Lower lobe of right lung (tissue), 2 donors: ENCODE results near the gene CTNNBL1. TPM values are rescaled to one million over a fixed set of nuclear protein-coding genes. Genes with fewer than 3 reads are reported as not detected.

Source experiments
- ATAC-seq, 2 donors: fragments of 200-7000 bp; cut with Tn5 transposase; one replicate each; pipeline ENCODE4 v1.9.1; 2020 to 2022; ENCODE audit warnings: mild to moderate bottlenecking in 2 of 2, moderate library complexity in 2 of 2
- DNase-seq: peaks from one replicate; pipeline ENCODE4 v3.0.0-alpha.2; 2020
- H3K27ac ChIP-seq: fragments of 200-600 bp; one replicate; pipeline ENCODE4 v1.8.0; 2022
- H3K27me3 ChIP-seq: fragments of 200-600 bp; one replicate; pipeline ENCODE4 v1.8.0; 2022; ENCODE audit warnings: low read depth
- H3K36me3 ChIP-seq: fragments of 200-600 bp; one replicate; pipeline ENCODE4 v1.8.0; 2022; ENCODE audit warnings: mild to moderate bottlenecking
- H3K4me1 ChIP-seq: fragments of 200-600 bp; one replicate; pipeline ENCODE4 v1.8.0; 2022
- H3K4me3 ChIP-seq: fragments of 200-600 bp; one replicate; pipeline ENCODE4 v1.8.0; 2022; ENCODE audit warnings: mild to moderate bottlenecking
- H3K9me3 ChIP-seq: fragments of 200-600 bp; one replicate; pipeline ENCODE4 v1.8.0; 2022
- intact Hi-C: fragments of 100-400 bp; cut with DNase I; formaldehyde crosslinking; loops from one replicate; pipeline ENCODE4 v1.11.0; 2022
- total RNA-seq: library from RNA; stranded (reverse); fragmentation: NEBNext Ultra II Directional; extraction: Animal tissue kit (Norgen Biotek cat#: 25700); gene quantifications from one replicate; pipeline ENCODE4 v1.2.1, GENCODE V29; 2021
- TF ChIP-seq, protein P1 (sequence below): fragments of 200-600 bp; IDR thresholded peaks from one replicate; pipeline ENCODE4 v1.8.0; 2022; ENCODE audit warnings: antibody characterized with exemption, mild to moderate bottlenecking
- donor health status: DM: no; HTN: yes; CAD: no; lungs with severe emphysema.

Gene CTNNBL1
- total RNA-seq, 1 donor from 2014 or later = 52.3 TPM

DNA sequence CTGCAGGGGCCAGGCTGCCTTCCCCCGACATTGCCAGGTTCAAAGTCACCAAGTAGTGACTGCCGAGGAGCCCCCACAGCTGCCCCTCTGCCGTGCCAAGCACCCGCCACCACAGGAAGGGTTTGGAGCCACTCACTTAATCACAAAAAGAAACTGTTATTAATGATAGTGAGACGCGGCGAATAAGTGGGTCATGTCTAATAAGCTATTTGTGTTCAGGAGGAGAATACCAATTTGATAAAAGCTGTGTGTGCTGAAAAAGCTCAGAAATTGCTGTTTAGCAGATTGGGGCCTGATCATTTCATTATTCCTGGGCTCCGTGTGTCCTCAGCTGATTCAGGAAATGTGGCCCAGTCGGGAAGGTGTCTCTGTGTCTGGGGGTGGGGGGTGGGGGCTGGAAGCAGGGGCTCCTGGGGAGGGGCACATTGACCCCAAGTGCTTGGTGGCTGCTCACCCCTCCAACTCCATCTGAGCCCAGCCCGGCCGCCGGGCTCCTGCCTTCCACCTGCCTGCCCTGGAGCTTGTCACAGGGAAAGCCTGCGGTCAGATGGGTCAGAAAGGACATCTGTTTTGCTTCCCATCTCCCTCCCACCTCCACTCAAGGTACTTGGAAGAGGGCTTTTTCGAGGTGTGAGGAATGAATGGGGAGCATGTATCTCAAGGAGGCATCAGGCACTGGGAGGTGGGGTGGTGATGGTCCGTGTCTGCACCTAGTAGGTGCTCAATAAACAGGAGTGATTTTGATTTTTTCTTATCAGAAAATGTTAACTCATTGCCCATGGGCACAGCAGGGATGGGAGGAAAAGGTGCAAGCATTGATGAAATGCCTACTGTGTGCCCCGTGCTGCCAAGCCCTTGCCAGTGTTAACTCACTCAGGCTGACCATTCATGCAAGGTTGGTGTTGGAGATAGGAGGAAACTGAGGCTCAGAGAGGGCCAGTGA, 212.1 kb downstream of the CTNNBL1 start:
- Histone ChIP-seq H3K9me3 (no peaks in the 10 kb centered on the region), H3K27me3 (peaks cover 36% of the 10 kb centered on the region), H3K4me1 (peaks cover 13% of the 10 kb centered on the region), H3K4me3 (no peak overlapping the region), H3K27ac (no peak overlapping the region), H3K36me3 (no peaks in the 10 kb centered on the region)
- TF ChIP-seq, protein P1, sequence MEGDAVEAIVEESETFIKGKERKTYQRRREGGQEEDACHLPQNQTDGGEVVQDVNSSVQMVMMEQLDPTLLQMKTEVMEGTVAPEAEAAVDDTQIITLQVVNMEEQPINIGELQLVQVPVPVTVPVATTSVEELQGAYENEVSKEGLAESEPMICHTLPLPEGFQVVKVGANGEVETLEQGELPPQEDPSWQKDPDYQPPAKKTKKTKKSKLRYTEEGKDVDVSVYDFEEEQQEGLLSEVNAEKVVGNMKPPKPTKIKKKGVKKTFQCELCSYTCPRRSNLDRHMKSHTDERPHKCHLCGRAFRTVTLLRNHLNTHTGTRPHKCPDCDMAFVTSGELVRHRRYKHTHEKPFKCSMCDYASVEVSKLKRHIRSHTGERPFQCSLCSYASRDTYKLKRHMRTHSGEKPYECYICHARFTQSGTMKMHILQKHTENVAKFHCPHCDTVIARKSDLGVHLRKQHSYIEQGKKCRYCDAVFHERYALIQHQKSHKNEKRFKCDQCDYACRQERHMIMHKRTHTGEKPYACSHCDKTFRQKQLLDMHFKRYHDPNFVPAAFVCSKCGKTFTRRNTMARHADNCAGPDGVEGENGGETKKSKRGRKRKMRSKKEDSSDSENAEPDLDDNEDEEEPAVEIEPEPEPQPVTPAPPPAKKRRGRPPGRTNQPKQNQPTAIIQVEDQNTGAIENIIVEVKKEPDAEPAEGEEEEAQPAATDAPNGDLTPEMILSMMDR = no peak
- DNase-seq = no peak
- no peak for ATAC-seq
- intact Hi-C loops = no loop called here

GRCh38 chr20:37907330-37907676, 213.5 kb downstream of the CTNNBL1 start:
- intact Hi-C loops = no loop called here
- TF ChIP-seq, protein P1 = no peak

GRCh38 chr20:37907677-37908401, 214.0 kb downstream of the CTNNBL1 start:
- Histone ChIP-seq H3K9me3 (no peaks in the 10 kb centered on the region), H3K4me1 (peaks cover 13% of the 10 kb centered on the region), H3K27me3 (peaks cover 32% of the 10 kb centered on the region), H3K36me3 (no peaks in the 10 kb centered on the region), H3K27ac (no peak overlapping the region), H3K4me3 (no peak overlapping the region)
- ATAC-seq = no peak
- TF ChIP-seq, protein P1 = no peak
- intact Hi-C loops = no loop called here
- DNase-seq = no peak

More at GRCh38 chr20:37907330-37907676, 213.5 kb downstream of the CTNNBL1 start:
- Histone ChIP-seq H3K4me3 (no peak overlapping the region), H3K9me3 (no peaks in the 10 kb centered on the region), H3K27ac (no peak overlapping the region), H3K4me1 (peaks cover 13% of the 10 kb centered on the region), H3K36me3 (no peaks in the 10 kb centered on the region), H3K27me3 (peaks cover 37% of the 10 kb centered on the region)
- DNase-seq = no peak
- ATAC-seq = no peak

DNA sequence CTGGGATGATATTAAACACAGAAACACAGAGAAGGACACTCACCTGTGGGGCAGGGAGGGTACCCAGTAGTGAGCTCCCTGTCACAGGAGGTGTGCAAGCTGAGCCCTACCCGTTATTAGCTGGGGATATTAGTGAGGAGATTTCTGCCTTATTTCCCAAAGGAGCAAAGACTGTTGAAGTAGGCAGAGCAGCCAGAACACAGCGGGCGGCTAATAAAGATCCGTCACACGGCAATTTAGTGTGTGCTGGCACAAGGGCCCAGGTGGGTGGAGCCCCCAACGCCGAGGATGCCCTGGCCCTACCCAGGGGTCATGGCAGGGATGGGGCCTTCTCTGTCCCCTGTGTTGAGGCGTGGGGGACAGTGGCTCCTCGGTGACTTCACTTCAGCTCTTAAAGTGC, 217.4 kb downstream of the CTNNBL1 start:
- intact Hi-C loops = no loop called here
- no peaks in the 10 kb centered on the region for H3K36me3 ChIP-seq
- no peak overlapping the region for H3K27ac ChIP-seq
- H3K4me1 ChIP-seq = peaks cover 10% of the 10 kb centered on the region
- TF ChIP-seq, protein P1 = no peak
- no peak for ATAC-seq
- DNase-seq = no peak
- no peak overlapping the region for H3K4me3 ChIP-seq
- no peaks in the 10 kb centered on the region for H3K9me3 ChIP-seq
- peaks cover 36% of the 10 kb centered on the region for H3K27me3 ChIP-seq

GRCh38 chr20:37911838-37912281, 218.0 kb downstream of the CTNNBL1 start:
- Histone ChIP-seq H3K27ac (no peak overlapping the region), H3K9me3 (no peaks in the 10 kb centered on the region), H3K4me3 (no peak overlapping the region), H3K36me3 (no peaks in the 10 kb centered on the region), H3K27me3 (peaks cover 42% of the 10 kb centered on the region), H3K4me1 (peaks cover 10% of the 10 kb centered on the region)
- TF ChIP-seq, protein P1 = no peak
- ATAC-seq (peak in 1 of 2 donors; percentile 53), DNase-seq (no peak)
- intact Hi-C loops = no loop called here
